ENCODE measurements around the gene PHGDH.

DNA sequence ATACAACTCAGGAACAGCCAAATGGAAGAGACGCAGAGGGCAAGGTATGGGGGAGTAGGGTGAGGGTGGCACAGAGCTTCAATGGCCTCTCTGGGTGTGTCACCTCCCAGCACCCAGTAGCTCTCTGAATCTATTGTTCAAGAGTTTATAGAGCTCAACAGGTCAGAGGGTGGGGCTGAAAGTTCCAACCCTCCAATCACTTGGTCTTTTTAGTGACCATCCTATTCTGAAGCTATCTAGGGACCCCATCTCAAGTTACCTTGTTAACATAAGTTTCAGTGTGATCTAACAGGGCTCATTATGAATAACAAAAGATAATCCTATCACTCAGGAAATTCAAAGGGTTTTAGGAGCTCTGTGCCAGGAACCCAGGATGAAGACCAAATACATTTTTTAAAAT lies 32.5 kb upstream of the PHGDH start:
- TF ChIP-seq CTCF (IDR thresholded peaks at IDR 0.05; ENCODE audit: low read length) (no peak), EZH2 (optimal IDR thresholded peaks at IDR 0.05; ENCODE audit: low read depth, low read length) (no peak), EZH2phosphoT487 (IDR thresholded peaks at IDR 0.05; ENCODE audit: low read length) (no peak)

Measured in MM.1S (cell line).